GM10248 (cell line): ENCODE results near the gene FUT1.

Source experiments
- CTCF ChIA-PET: fragments of 300-600 bp; sonication (Branson Sonifier 250); formaldehyde crosslinking; extraction: SDS; loops from one replicate; lab custom pipeline; 2021; ENCODE audit warnings: antibody characterized with exemption; lab: Yijun Ruan, JAX
- POLR2A ChIA-PET: fragments of 350-650 bp; sonication (Branson Sonifier 250); formaldehyde crosslinking; extraction: SDS; loops from one replicate; lab custom pipeline; 2020; ENCODE audit warnings: antibody characterized with exemption; lab: Yijun Ruan, JAX
- DNase-seq: peaks from one replicate; pipeline ENCODE4 v3.0.0; 2012; ENCODE audit errors: extremely low spot score
- CTCF ChIP-seq: IDR thresholded peaks from 2 replicates; pipeline ENCODE4 v1.5.1; 2012; ENCODE audit warnings: mild to moderate bottlenecking, low read depth; ENCODE audit errors: extremely low read depth, missing control alignments, control extremely low read depth

Gene FUT1

DNA sequence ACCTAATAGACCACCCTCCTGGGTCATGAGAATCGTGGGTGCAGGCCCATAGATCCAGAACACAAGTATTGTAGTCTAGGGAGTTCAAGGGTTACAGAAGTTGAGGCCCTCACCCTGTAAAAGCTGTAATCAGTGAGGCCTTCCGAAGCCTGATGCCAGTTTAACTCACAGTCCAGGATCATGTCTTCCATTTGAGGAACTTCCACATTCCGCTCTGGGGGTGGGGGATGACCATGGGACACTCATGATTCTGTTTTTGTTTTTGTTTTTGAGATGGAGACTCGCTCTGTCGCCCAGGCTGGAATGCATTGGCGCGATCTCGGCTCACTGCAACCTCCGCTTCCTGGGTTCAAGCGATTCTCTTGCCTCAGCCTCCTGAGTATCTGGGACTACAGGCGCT, 10.3 kb downstream of the FUT1 start:
- CTCF ChIA-PET, result no interaction called here
- POLR2A ChIA-PET, result no interaction called here
- DNase-seq, result no peak
- TF ChIP-seq CTCF, result no peak

DNA sequence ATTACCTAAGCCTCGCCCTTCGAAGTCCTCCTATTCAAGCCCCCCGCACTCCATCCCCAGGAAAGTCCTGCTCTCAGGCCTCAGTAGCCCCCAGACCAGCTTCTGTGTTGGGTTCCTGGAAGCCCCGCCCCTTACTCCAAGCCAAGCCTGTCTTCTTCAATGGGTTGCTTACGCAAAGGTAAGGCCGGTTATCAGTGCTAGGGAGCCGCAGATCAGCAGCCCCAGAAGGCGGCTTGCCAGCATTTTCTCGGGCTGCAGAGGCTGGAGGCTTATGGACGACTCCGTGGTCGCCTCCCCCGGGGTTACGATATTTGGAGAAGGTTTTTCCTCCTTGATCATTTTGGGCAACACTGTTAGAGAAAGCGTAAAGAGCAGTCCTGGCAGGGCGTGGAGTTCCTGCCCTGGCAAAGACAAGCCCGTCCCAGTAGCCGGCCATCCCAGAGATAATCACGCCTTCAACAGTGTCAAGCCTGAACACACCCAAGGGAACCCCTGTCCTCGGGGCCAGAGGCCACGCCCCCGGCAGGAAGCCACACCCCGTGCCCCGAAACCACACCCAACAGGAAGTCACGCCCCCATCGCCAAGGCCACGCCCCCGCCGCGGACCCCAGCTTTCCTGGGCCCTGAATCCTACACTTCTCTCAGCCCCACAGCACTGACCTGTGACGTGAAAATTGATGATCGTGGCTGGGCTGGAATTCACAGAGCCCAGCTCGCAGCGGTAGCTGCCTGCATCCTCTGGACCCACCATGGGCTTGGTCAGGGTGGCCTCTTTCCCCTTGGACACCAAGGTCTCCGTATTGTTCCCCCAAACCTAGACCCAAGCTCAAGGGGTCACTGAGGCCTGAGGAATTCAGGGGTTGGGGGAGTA, 11.1 kb downstream of the FUT1 start:
- ChIA-PET POLR2A (no interaction called here), CTCF (no interaction called here)
- no peak for DNase-seq
- no peak for TF ChIP-seq CTCF

DNA sequence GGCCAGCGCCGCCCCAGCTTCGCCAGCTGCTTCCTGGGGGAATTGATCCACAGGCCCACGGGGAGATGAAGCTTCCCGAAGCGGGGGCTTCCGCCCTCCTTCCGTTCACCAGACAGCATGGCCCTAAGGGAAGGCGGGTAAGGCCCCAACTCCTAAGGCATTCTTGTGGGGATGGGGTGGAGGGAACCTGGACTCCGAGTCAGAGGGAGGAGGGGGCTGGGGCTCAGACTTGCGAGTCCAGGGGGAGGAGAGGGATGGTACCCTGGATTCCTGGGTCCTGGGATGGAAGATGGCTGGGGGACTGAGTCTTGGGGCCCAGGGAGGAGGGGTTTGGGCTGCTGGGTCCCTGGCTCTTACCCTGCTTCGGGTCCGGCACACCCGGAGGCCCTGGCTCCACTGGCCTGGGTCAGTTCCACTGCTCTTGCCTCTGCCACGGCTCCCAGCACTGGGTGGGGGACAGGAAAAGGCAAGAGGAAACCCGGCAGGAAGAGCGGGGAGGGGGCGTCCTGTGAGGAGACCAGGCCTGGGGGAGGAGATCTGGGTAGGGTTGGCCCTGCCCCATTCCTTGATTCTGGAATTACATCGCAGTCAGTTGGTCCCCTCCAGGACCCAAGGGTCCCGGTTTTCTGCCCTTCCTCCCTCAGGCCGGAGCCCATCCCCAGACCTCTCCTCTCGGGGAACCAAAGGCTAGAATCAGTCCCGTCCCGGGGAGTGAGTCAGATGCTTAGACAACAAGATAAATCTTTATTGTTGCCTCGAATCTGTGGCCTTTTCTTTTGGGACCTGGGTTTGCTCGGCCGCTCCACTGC, 12.1 kb downstream of the FUT1 start, which contains the start of gene RASIP1:
Gene RASIP1, minus strand, starts transcription at position 447 of the 809 bp plus-strand sequence. Its CDS starts 328 bp downstream, at position 119.
- no peak for TF ChIP-seq CTCF
- CTCF ChIA-PET, result interaction anchor here (0.6 to 2.3 kb wide), 3 partner anchors 13 to 102 kb away, joined by 3 to 13 read pairs (median 6); no protein-coding TSS in a partner anchor
- DNase-seq, result no peak
- POLR2A ChIA-PET, result interaction anchor here (0.7 kb wide), 1 partner anchor 184 kb away, joined by 3 read pairs; no protein-coding TSS in a partner anchor

- ChIA-PET POLR2A (interaction anchor here (0.7 kb wide), 1 partner anchor 184 kb away, joined by 3 read pairs; no protein-coding TSS in a partner anchor), CTCF (interaction anchor here (0.6 to 2.3 kb wide), 12 partner anchors 12 to 231 kb away, joined by 3 to 16 read pairs (median 5); partner anchors contain the start of gene CA11)
- no peak for TF ChIP-seq CTCF
- DNase-seq, result no peak
Observed at GRCh38 chr19:48739404-48740163, 12.9 kb downstream of the FUT1 start.

DNA sequence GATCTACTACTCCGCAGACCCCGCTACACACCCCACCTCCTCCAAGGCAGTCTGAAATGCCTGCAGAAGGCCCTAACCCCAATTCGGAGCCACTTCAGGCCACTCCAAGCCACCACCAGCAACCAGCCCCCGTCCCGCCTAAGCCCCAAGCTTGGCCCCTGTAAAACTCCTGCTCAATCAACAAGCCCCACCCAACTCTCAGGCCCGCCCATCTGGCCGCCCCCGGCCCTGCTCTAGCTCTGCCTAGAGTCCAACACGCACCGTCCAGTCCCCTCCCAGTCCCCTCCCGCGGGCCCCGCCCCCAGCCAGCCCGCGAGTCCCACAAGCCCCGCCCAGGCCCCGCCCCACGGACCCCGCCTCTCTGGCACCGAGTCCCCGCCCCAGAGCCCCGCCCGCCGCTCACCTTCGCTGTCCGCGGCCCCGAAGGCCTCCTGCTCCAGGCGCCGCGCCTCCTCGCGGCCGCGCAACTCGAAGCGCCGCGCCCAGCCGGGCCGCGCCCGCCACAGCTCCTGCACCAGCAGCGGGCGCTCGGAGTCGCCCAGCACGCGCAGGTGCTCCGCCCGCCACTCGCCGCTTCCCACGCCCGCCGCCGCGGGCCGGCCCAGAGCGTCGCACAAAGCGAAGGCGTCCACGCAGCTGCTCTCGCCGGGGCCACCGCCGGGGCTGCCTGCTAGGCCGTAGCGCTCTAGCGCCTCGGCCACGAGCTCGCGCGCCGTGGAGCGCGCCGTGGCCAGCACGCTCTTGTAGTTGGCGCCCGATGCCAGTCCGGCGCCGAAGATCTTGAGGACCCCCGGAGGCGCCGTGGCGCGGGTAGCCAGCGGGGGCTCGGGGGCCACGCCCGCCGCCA, 13.7 kb downstream of the FUT1 start:
- TF ChIP-seq CTCF, result peak; percentile 66
- ChIA-PET POLR2A (no interaction called here), CTCF (interaction anchor here (0.8 to 2.3 kb wide), 12 partner anchors 15 to 232 kb away, joined by 3 to 16 read pairs (median 5); partner anchors contain the start of gene CA11)
- DNase-seq, result peak; percentile 99
